Chondrocyte (in vitro differentiated cells): ENCODE data around the gene IRS2. TPM values are rescaled to one million over a fixed set of nuclear protein-coding genes. Genes with fewer than 3 reads are reported as not detected.

Experiments
- DNase-seq: peaks from one replicate; pipeline ENCODE4 v3.0.0; 2021; ENCODE audit warnings: mixed read lengths, low spot score
- H3K27ac Mint-ChIP-seq: one replicate; pipeline ENCODE4 v1.8.0; 2021; ENCODE audit warnings: mild to moderate bottlenecking, moderate library complexity, mixed read lengths; ENCODE audit not compliant: unreplicated experiment
- H3K27me3 Mint-ChIP-seq: 2 replicates; pipeline ENCODE4 v1.8.0; 2021; ENCODE audit warnings: low read depth, mixed read lengths
- H3K36me3 Mint-ChIP-seq: 2 replicates; pipeline ENCODE4 v1.8.0; 2021; ENCODE audit warnings: low read depth, mixed read lengths
- H3K4me1 Mint-ChIP-seq: 2 replicates; pipeline ENCODE4 v1.8.0; 2021; ENCODE audit warnings: low read depth, mild to moderate bottlenecking, mixed read lengths
- H3K4me3 Mint-ChIP-seq: one replicate; pipeline ENCODE4 v1.8.0; 2021; ENCODE audit warnings: mild to moderate bottlenecking, moderate library complexity, mixed read lengths; ENCODE audit not compliant: unreplicated experiment
- H3K9me3 Mint-ChIP-seq: 2 replicates; pipeline ENCODE4 v1.8.0; 2021; ENCODE audit warnings: low read depth, mixed read lengths
- total RNA-seq: library from RNA; stranded (reverse); gene quantifications from 3 replicates; pipeline ENCODE4 v1.2.1, GENCODE V29; 2021
- TF ChIP-seq, protein P1 (sequence below): fragments of 200-600 bp; sonication (generic); IDR thresholded peaks from 2 replicates; pipeline ENCODE4 v1.5.0; 2021; ENCODE audit warnings: antibody characterized with exemption, mild to moderate bottlenecking, moderate library complexity

IRS2 gene
- total RNA-seq, 1 donor from 2014 or later, result 42.9 TPM

DNA sequence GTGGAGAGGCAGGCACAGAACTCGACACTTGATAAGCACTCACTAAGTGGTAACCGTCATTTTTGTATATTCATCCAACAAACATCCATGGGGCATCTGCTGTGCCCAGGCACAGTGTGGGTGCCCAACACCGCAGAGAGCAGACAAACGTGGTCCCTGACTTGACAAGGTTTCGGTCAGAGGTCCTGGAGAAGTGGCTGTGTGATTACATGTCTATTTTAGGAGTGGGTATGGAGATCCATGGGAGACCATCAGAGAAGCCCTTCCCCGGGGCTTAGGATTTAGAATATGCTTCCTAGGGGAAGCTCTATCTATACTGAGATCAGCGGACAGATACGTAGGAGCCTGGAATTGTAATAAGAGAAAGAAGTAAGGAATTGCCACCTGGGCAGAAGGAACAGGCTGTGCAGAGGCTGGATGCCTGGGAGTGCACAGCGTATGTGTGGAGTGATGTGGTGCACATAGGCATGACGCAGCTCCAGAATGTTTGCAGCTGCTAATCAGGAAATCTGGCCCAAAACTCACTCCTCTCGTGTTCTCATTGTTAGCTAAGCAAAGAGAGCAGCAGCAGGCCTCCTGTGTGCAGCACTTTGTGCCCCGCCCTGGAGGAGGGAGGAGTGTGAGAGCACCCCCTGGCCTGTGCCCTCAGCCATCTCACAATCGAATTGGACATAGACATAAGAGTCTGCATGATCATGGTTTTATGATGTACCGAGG, 23.0 kb upstream of the IRS2 start:
- H3K36me3 Mint-ChIP-seq, result no peaks in the 10 kb centered on the region
- H3K27me3 Mint-ChIP-seq, result no peaks in the 10 kb centered on the region
- no peak overlapping the region for H3K4me3 Mint-ChIP-seq
- no peaks in the 10 kb centered on the region for H3K4me1 Mint-ChIP-seq
- no peaks in the 10 kb centered on the region for H3K9me3 Mint-ChIP-seq
- H3K27ac Mint-ChIP-seq, result no peak overlapping the region
- TF ChIP-seq, protein P1, sequence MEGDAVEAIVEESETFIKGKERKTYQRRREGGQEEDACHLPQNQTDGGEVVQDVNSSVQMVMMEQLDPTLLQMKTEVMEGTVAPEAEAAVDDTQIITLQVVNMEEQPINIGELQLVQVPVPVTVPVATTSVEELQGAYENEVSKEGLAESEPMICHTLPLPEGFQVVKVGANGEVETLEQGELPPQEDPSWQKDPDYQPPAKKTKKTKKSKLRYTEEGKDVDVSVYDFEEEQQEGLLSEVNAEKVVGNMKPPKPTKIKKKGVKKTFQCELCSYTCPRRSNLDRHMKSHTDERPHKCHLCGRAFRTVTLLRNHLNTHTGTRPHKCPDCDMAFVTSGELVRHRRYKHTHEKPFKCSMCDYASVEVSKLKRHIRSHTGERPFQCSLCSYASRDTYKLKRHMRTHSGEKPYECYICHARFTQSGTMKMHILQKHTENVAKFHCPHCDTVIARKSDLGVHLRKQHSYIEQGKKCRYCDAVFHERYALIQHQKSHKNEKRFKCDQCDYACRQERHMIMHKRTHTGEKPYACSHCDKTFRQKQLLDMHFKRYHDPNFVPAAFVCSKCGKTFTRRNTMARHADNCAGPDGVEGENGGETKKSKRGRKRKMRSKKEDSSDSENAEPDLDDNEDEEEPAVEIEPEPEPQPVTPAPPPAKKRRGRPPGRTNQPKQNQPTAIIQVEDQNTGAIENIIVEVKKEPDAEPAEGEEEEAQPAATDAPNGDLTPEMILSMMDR, result no peak
- DNase-seq, result no peak

DNA sequence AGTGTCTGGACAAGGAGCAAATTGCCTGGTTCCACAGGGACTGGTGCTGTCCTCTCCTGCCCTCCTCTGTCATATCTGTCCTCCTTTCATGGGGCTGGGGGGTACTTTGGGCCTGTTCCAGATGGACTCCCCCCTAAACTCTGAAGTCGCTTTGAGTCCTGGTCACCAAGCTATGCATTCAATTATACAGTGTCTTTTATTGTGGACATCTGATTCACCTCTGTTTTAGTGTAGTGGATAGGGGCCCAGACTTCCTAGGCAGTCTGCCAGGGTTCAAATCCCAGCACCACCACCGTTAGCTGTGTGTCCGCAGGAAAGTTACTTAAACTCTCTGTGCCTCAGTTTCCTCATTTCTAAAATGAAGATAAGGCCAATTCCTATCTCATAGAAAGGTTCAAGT, 21.0 kb upstream of the IRS2 start:
- TF ChIP-seq, protein P1, result no peak
- DNase-seq, result no peak
- H3K9me3 Mint-ChIP-seq, result no peaks in the 10 kb centered on the region
- no peak overlapping the region for H3K27ac Mint-ChIP-seq
- H3K36me3 Mint-ChIP-seq, result no peaks in the 10 kb centered on the region
- no peak overlapping the region for H3K4me3 Mint-ChIP-seq
- H3K27me3 Mint-ChIP-seq, result no peaks in the 10 kb centered on the region
- no peaks in the 10 kb centered on the region for H3K4me1 Mint-ChIP-seq

- Mint-ChIP-seq H3K4me3 (no peak overlapping the region), H3K27ac (no peak overlapping the region), H3K4me1 (no peaks in the 10 kb centered on the region), H3K9me3 (no peaks in the 10 kb centered on the region), H3K27me3 (no peaks in the 10 kb centered on the region), H3K36me3 (no peaks in the 10 kb centered on the region)
- DNase-seq, result no peak
- TF ChIP-seq, protein P1, result no peak
Observed at GRCh38 chr13:109804654-109805053, 18.3 kb upstream of the IRS2 start.

GRCh38 chr13:109803825-109804224, 17.4 kb upstream of the IRS2 start:
- H3K4me3 Mint-ChIP-seq, result no peak overlapping the region

GRCh38 chr13:109802936-109803335, 16.6 kb upstream of the IRS2 start:
- Mint-ChIP-seq H3K9me3 (no peaks in the 10 kb centered on the region), H3K4me3 (no peak overlapping the region), H3K27me3 (no peaks in the 10 kb centered on the region), H3K4me1 (no peaks in the 10 kb centered on the region), H3K27ac (no peak overlapping the region), H3K36me3 (no peaks in the 10 kb centered on the region)
- DNase-seq, result no peak
- TF ChIP-seq, protein P1, result no peak

More at GRCh38 chr13:109803825-109804224, 17.4 kb upstream of the IRS2 start:
- Mint-ChIP-seq H3K4me1 (no peaks in the 10 kb centered on the region), H3K36me3 (no peaks in the 10 kb centered on the region), H3K9me3 (no peaks in the 10 kb centered on the region), H3K27me3 (no peaks in the 10 kb centered on the region), H3K27ac (no peak overlapping the region)
- TF ChIP-seq, protein P1, result no peak
- DNase-seq, result no peak
